GM23338 (cell line): ENCODE data around the gene DAPL1. TPM values are rescaled to one million over a fixed set of nuclear protein-coding genes. Genes with fewer than 3 reads are reported as not detected.
A peak's percentile ranks its signal among the peaks of the same experiment; 100 is the strongest.

Source experiments
- ATAC-seq: fragments of 200-7000 bp; cut with Tn5 transposase; 3 replicates; pipeline ENCODE4 v1.9.1; 2020
- DNase-seq: peaks from one replicate; pipeline ENCODE4 v3.0.0-alpha.2; 2015; ENCODE audit warnings: low spot score
- H2AFZ ChIP-seq: fragments of 200-600 bp; sonication (generic); 2 replicates; pipeline ENCODE4 v1.8.0; 2016; ENCODE audit warnings: antibody characterized with exemption, mild to moderate bottlenecking, moderate library complexity
- H3F3A ChIP-seq: fragments of 200-600 bp; sonication (generic); replicated peaks from 2 replicates; pipeline ENCODE4 v1.8.0; 2017; ENCODE audit warnings: antibody characterized with exemption, mixed run types, low read depth
- H3K27ac ChIP-seq: fragments of 200-600 bp; sonication (generic); 2 replicates; pipeline ENCODE4 v1.6.1; 2016; ENCODE audit warnings: low read depth
- H3K27me3 ChIP-seq: fragments of 200-600 bp; sonication (generic); 2 replicates; pipeline ENCODE4 v1.8.0; 2016; ENCODE audit warnings: mild to moderate bottlenecking, mixed run types, moderate library complexity; ENCODE audit not compliant: insufficient read depth
- H3K36me3 ChIP-seq: fragments of 200-600 bp; sonication (generic); 2 replicates; pipeline ENCODE4 v1.8.0; 2016; ENCODE audit warnings: mild to moderate bottlenecking; ENCODE audit not compliant: insufficient read depth
- H3K4me1 ChIP-seq: fragments of 200-600 bp; sonication (generic); 2 replicates; pipeline ENCODE4 v1.8.0; 2016; ENCODE audit warnings: mild to moderate bottlenecking, moderate library complexity; ENCODE audit not compliant: insufficient read depth
- H3K4me2 ChIP-seq: fragments of 200-600 bp; sonication (generic); 2 replicates; pipeline ENCODE4 v1.7.1; 2017; ENCODE audit warnings: mixed run types
- H3K4me3 ChIP-seq: fragments of 200-600 bp; sonication (generic); 2 replicates; pipeline ENCODE4 v1.6.1; 2016; ENCODE audit warnings: mixed run types
- H3K79me2 ChIP-seq: fragments of 200-600 bp; sonication (generic); replicated peaks from 2 replicates; pipeline ENCODE4 v1.8.0; 2017; ENCODE audit warnings: mild to moderate bottlenecking; ENCODE audit not compliant: insufficient read depth
- H3K9me2 ChIP-seq: fragments of 200-600 bp; sonication (generic); 2 replicates; pipeline ENCODE4 v1.8.0; 2017; ENCODE audit not compliant: insufficient read depth
- H4K20me1 ChIP-seq: fragments of 200-600 bp; sonication (generic); replicated peaks from 2 replicates; pipeline ENCODE4 v1.8.0; 2017; ENCODE audit warnings: mild to moderate bottlenecking; ENCODE audit not compliant: insufficient read depth
- H3K27ac Mint-ChIP-seq: 2 replicates; pipeline ENCODE4 v1.8.0; 2020; ENCODE audit warnings: inconsistent platforms, mild to moderate bottlenecking, moderate library complexity, mixed read lengths
- H3K27me3 Mint-ChIP-seq: 3 replicates; pipeline ENCODE4 v1.8.0; 2022; ENCODE audit warnings: low read depth, mild to moderate bottlenecking, moderate library complexity, mixed read lengths, inconsistent platforms; ENCODE audit not compliant: insufficient read depth, poor library complexity
- H3K36me3 Mint-ChIP-seq: 3 replicates; pipeline ENCODE4 v1.8.0; 2021; ENCODE audit warnings: low read depth, mild to moderate bottlenecking, inconsistent platforms, moderate library complexity, mixed read lengths
- H3K4me1 Mint-ChIP-seq: 3 replicates; pipeline ENCODE4 v1.8.0; 2020; ENCODE audit warnings: mild to moderate bottlenecking, inconsistent platforms, mixed read lengths
- H3K4me3 Mint-ChIP-seq: 3 replicates; pipeline ENCODE4 v1.8.0; 2021; ENCODE audit warnings: moderate library complexity, mild to moderate bottlenecking, inconsistent platforms, mixed read lengths
- H3K9me3 Mint-ChIP-seq: 3 replicates; pipeline ENCODE4 v1.8.0; 2020; ENCODE audit warnings: moderate library complexity, mild to moderate bottlenecking, inconsistent platforms, mixed read lengths
- CREB1 ChIP-seq: fragments of 250-450 bp; sonication (Bioruptor Pico); IDR thresholded peaks from 2 replicates; pipeline ENCODE4 v1.5.0; 2020; ENCODE audit warnings: low read depth, mild to moderate bottlenecking, moderate library complexity
- EZH2phosphoT487 ChIP-seq: fragments of 200-600 bp; sonication (generic); IDR thresholded peaks from one replicate; pipeline ENCODE4 v1.8.1; 2018; ENCODE audit warnings: antibody characterized with exemption; ENCODE audit not compliant: unreplicated experiment
- JUNB ChIP-seq: IDR thresholded peaks from one replicate; pipeline ENCODE4 v1.6.1; 2016; ENCODE audit warnings: antibody characterized with exemption; ENCODE audit not compliant: unreplicated experiment
- NANOG ChIP-seq: IDR thresholded peaks from 2 replicates; pipeline ENCODE4 v1.6.1; 2016; ENCODE audit warnings: antibody characterized with exemption, borderline replicate concordance
- POLR2AphosphoS5 ChIP-seq: IDR thresholded peaks from 2 replicates; pipeline ENCODE4 v1.6.1; 2016; ENCODE audit warnings: antibody characterized with exemption, low read depth
- STAT1 ChIP-seq: IDR thresholded peaks from one replicate; pipeline ENCODE4 v1.6.1; 2016; ENCODE audit warnings: antibody characterized with exemption; ENCODE audit not compliant: unreplicated experiment
- ZNF114 ChIP-seq: fragments of 250-450 bp; sonication (Bioruptor Pico); IDR thresholded peaks from 2 replicates; pipeline ENCODE4 v1.5.0; 2020; ENCODE audit warnings: mild to moderate bottlenecking, moderate library complexity
- ZNF331 ChIP-seq: fragments of 250-450 bp; sonication (Bioruptor Pico); IDR thresholded peaks from 2 replicates; pipeline ENCODE4 v1.5.0; 2020; ENCODE audit warnings: low read depth, mild to moderate bottlenecking, moderate library complexity
- polyA plus RNA-seq: library from polyadenylated mRNA; unstranded; fragments of >200 nt; fragmentation: Nextera tagmentation; extraction: Ambion mirVana; gene quantifications from 2 replicates; pipeline ENCODE4 v1.2.1, GENCODE V29; 2016
- total RNA-seq: library from RNA; depleted of rRNA; stranded (reverse); fragments of >200 nt; shearing (Covaris generic); gene quantifications from 2 replicates; pipeline ENCODE4 v1.2.3, GENCODE V29; 2014
- TF ChIP-seq, protein P1 (sequence below): fragments of 250-450 bp; sonication (Bioruptor Pico); IDR thresholded peaks from 2 replicates; pipeline ENCODE4 v1.5.0; 2020; ENCODE audit warnings: mild to moderate bottlenecking, moderate library complexity
- TF ChIP-seq, protein P2 (sequence below): IDR thresholded peaks from one replicate; pipeline ENCODE4 v1.6.1; 2018; ENCODE audit warnings: antibody characterized with exemption; ENCODE audit not compliant: unreplicated experiment
- TF ChIP-seq, protein P3 (sequence below), 2 experiments: fragments of 200-600 bp in 1 of 2; sonication (generic) in 1 of 2; conservative IDR thresholded peaks; 2 replicates each; pipeline versions ENCODE4 v1.5.1 to v1.6.1; 2016 to 2017; ENCODE audit warnings: antibody characterized with exemption in 2 of 2, low read depth in 2 of 2, mild to moderate bottlenecking in 2 of 2, moderate library complexity in 1 of 2

Gene DAPL1
- total and polyA plus RNA-seq, 2 experiments from 2014 or later = not detected

DNA sequence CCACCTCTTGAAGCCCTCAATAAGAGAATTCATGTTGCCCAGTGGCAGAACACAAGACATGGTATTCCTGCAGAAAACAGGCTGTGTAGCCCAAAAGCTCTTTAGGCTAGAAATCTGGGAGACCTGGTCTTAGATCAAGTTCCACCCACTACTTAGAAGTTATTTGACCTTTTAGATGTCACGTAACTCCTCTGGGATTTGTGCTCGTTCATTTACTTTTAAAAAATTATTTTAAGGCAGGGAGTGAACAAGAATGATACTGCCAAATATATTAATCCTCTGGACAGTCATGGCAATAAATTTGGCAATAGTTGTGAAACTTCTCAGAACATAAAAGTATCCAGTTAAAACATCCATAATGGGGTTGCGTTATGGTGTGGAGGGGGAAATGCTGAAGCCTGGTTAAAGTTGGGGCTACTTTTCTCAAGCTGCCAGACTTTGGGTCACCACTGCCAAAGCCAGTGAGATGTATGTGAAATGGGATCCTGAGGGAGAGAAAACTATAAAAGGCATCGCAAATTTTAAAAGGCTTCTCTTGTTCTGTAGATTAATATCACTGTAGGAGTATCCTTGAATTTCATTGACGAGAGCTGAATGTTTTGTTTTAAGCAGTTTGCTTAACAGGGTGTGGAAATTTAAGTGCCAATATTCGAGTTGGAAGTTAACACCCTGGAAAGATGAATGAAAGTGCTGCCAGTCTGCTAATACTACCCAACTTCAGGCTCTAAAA lies 15.8 kb downstream of the DAPL1 start:
- no peaks in the 10 kb centered on the region; the same call in 2 of the 3 replicates for H3K9me3 Mint-ChIP-seq
- ATAC-seq (no peak), DNase-seq (no peak)
- Histone ChIP-seq H4K20me1 (no peaks in the 10 kb centered on the region; the same call in 1 of the 2 replicates), H3K27ac (no peak overlapping the region), H3K4me2 (no peak overlapping the region), H3K4me3 (no peak overlapping the region), H3K9me2 (no peaks in the 10 kb centered on the region), H3K79me2 (no peaks in the 10 kb centered on the region), H3K36me3 (no peaks in the 10 kb centered on the region), H2AFZ (peak overlapping the region; percentile 52), H3K4me1 (peaks cover 4% of the 10 kb centered on the region; the same call in 1 of the 2 replicates), H3F3A (no peaks in the 10 kb centered on the region), H3K27me3 (no peaks in the 10 kb centered on the region)
- H3K36me3 Mint-ChIP-seq = no peaks in the 10 kb centered on the region
- no peaks in the 10 kb centered on the region for H3K27me3 Mint-ChIP-seq
- H3K4me3 Mint-ChIP-seq = no peak overlapping the region
- H3K4me1 Mint-ChIP-seq = peaks cover 6% of the 10 kb centered on the region; the same call in 2 of the 3 replicates
- H3K27ac Mint-ChIP-seq = no peak overlapping the region
- TF ChIP-seq JUNB (no peak), NANOG (no peak), POLR2AphosphoS5 (no peak), ZNF114 (CRISPR knock-in tag) (no peak), EZH2phosphoT487 (no peak), ZNF331 (CRISPR knock-in tag) (no peak), STAT1 (no peak), CREB1 (CRISPR knock-in tag) (no peak)
- TF ChIP-seq, protein P1, sequence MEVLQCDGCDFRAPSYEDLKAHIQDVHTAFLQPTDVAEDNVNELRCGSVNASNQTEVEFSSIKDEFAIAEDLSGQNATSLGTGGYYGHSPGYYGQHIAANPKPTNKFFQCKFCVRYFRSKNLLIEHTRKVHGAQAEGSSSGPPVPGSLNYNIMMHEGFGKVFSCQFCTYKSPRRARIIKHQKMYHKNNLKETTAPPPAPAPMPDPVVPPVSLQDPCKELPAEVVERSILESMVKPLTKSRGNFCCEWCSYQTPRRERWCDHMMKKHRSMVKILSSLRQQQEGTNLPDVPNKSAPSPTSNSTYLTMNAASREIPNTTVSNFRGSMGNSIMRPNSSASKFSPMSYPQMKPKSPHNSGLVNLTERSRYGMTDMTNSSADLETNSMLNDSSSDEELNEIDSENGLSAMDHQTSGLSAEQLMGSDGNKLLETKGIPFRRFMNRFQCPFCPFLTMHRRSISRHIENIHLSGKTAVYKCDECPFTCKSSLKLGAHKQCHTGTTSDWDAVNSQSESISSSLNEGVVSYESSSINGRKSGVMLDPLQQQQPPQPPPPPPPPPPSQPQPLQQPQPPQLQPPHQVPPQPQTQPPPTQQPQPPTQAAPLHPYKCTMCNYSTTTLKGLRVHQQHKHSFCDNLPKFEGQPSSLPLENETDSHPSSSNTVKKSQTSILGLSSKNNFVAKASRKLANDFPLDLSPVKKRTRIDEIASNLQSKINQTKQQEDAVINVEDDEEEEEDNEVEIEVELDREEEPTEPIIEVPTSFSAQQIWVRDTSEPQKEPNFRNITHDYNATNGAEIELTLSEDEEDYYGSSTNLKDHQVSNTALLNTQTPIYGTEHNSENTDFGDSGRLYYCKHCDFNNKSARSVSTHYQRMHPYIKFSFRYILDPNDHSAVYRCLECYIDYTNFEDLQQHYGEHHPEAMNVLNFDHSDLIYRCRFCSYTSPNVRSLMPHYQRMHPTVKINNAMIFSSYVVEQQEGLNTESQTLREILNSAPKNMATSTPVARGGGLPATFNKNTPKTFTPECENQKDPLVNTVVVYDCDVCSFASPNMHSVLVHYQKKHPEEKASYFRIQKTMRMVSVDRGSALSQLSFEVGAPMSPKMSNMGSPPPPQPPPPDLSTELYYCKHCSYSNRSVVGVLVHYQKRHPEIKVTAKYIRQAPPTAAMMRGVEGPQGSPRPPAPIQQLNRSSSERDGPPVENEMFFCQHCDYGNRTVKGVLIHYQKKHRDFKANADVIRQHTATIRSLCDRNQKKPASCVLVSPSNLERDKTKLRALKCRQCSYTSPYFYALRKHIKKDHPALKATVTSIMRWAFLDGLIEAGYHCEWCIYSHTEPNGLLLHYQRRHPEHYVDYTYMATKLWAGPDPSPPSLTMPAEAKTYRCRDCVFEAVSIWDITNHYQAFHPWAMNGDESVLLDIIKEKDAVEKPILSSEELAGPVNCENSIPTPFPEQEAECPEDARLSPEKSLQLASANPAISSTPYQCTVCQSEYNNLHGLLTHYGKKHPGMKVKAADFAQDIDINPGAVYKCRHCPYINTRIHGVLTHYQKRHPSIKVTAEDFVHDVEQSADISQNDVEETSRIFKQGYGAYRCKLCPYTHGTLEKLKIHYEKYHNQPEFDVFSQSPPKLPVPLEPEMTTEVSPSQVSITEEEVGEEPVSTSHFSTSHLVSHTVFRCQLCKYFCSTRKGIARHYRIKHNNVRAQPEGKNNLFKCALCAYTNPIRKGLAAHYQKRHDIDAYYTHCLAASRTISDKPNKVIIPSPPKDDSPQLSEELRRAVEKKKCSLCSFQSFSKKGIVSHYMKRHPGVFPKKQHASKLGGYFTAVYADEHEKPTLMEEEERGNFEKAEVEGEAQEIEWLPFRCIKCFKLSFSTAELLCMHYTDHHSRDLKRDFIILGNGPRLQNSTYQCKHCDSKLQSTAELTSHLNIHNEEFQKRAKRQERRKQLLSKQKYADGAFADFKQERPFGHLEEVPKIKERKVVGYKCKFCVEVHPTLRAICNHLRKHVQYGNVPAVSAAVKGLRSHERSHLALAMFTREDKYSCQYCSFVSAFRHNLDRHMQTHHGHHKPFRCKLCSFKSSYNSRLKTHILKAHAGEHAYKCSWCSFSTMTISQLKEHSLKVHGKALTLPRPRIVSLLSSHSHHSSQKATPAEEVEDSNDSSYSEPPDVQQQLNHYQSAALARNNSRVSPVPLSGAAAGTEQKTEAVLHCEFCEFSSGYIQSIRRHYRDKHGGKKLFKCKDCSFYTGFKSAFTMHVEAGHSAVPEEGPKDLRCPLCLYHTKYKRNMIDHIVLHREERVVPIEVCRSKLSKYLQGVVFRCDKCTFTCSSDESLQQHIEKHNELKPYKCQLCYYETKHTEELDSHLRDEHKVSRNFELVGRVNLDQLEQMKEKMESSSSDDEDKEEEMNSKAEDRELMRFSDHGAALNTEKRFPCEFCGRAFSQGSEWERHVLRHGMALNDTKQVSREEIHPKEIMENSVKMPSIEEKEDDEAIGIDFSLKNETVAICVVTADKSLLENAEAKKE (CRISPR knock-in tag) = no peak
- TF ChIP-seq, protein P2, sequence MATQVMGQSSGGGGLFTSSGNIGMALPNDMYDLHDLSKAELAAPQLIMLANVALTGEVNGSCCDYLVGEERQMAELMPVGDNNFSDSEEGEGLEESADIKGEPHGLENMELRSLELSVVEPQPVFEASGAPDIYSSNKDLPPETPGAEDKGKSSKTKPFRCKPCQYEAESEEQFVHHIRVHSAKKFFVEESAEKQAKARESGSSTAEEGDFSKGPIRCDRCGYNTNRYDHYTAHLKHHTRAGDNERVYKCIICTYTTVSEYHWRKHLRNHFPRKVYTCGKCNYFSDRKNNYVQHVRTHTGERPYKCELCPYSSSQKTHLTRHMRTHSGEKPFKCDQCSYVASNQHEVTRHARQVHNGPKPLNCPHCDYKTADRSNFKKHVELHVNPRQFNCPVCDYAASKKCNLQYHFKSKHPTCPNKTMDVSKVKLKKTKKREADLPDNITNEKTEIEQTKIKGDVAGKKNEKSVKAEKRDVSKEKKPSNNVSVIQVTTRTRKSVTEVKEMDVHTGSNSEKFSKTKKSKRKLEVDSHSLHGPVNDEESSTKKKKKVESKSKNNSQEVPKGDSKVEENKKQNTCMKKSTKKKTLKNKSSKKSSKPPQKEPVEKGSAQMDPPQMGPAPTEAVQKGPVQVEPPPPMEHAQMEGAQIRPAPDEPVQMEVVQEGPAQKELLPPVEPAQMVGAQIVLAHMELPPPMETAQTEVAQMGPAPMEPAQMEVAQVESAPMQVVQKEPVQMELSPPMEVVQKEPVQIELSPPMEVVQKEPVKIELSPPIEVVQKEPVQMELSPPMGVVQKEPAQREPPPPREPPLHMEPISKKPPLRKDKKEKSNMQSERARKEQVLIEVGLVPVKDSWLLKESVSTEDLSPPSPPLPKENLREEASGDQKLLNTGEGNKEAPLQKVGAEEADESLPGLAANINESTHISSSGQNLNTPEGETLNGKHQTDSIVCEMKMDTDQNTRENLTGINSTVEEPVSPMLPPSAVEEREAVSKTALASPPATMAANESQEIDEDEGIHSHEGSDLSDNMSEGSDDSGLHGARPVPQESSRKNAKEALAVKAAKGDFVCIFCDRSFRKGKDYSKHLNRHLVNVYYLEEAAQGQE = no peak
- TF ChIP-seq, protein P3, sequence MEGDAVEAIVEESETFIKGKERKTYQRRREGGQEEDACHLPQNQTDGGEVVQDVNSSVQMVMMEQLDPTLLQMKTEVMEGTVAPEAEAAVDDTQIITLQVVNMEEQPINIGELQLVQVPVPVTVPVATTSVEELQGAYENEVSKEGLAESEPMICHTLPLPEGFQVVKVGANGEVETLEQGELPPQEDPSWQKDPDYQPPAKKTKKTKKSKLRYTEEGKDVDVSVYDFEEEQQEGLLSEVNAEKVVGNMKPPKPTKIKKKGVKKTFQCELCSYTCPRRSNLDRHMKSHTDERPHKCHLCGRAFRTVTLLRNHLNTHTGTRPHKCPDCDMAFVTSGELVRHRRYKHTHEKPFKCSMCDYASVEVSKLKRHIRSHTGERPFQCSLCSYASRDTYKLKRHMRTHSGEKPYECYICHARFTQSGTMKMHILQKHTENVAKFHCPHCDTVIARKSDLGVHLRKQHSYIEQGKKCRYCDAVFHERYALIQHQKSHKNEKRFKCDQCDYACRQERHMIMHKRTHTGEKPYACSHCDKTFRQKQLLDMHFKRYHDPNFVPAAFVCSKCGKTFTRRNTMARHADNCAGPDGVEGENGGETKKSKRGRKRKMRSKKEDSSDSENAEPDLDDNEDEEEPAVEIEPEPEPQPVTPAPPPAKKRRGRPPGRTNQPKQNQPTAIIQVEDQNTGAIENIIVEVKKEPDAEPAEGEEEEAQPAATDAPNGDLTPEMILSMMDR (conservative IDR thresholded peaks at IDR 0.05; ENCODE audit: low read depth in 2 of 2) = no peak
